AG10803 (cell line): ENCODE measurements around the gene SCAPER.
"Not testable (repeated sequence)": the region's sequence is repeated elsewhere in the genome, so short reads cannot be mapped to it uniquely, and the experiment has no call there.

Experiments used
- DNase-seq: peaks from one replicate; pipeline ENCODE4 v3.0.0; 2010; ENCODE audit warnings: low read depth
- H3K4me3 ChIP-seq: 2 replicates; pipeline ENCODE4 v1.5.1; 2011; ENCODE audit warnings: mild to moderate bottlenecking, low read length, control low read depth
- TF ChIP-seq, protein P1 (sequence below): conservative IDR thresholded peaks from 2 replicates; pipeline ENCODE4 v1.5.1; 2011; ENCODE audit warnings: mild to moderate bottlenecking, low read length, control low read depth, inconsistent platforms

Gene SCAPER

GRCh38 chr15:76865548-76865991 is 39.6 kb downstream of the SCAPER start:
- no peak overlapping the region for H3K4me3 ChIP-seq
- no peak for DNase-seq
- TF ChIP-seq, protein P1, sequence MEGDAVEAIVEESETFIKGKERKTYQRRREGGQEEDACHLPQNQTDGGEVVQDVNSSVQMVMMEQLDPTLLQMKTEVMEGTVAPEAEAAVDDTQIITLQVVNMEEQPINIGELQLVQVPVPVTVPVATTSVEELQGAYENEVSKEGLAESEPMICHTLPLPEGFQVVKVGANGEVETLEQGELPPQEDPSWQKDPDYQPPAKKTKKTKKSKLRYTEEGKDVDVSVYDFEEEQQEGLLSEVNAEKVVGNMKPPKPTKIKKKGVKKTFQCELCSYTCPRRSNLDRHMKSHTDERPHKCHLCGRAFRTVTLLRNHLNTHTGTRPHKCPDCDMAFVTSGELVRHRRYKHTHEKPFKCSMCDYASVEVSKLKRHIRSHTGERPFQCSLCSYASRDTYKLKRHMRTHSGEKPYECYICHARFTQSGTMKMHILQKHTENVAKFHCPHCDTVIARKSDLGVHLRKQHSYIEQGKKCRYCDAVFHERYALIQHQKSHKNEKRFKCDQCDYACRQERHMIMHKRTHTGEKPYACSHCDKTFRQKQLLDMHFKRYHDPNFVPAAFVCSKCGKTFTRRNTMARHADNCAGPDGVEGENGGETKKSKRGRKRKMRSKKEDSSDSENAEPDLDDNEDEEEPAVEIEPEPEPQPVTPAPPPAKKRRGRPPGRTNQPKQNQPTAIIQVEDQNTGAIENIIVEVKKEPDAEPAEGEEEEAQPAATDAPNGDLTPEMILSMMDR: no peak

GRCh38 chr15:76864586-76864985 is 40.6 kb downstream of the SCAPER start:
- no peak for DNase-seq
- TF ChIP-seq, protein P1: no peak
- no peak overlapping the region for H3K4me3 ChIP-seq

- TF ChIP-seq, protein P1: no peak
- no peak overlapping the region for H3K4me3 ChIP-seq
- DNase-seq: no peak
Observed at GRCh38 chr15:76863693-76864092, 41.4 kb downstream of the SCAPER start.

DNA sequence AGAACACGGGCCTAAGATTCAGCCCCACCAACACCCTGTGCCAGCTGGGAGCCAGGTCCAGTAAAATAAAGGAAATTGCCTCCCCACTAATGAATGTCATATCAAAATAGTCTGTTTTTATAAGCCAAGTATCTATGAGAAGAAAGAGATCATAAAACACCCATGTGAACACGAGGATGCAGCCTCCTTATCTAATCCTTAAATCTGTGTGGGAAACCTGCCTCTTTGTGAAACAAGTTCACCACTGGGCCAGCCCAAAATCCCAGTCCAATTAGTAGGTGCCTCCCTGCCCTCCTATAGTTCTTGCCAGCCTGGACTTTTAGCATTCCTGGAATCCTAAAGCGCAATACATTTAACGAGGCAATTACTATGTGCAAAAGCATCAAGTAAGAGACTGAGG is 42.0 kb downstream of the SCAPER start:
- no peak for DNase-seq
- no peak overlapping the region for H3K4me3 ChIP-seq
- TF ChIP-seq, protein P1: no peak

- DNase-seq: no peak
- TF ChIP-seq, protein P1: no peak
- H3K4me3 ChIP-seq: no peak overlapping the region
Observed at GRCh38 chr15:76861815-76862397, 43.2 kb downstream of the SCAPER start.

GRCh38 chr15:76860201-76860600 is 44.9 kb downstream of the SCAPER start:
- H3K4me3 ChIP-seq: no peak overlapping the region
- TF ChIP-seq, protein P1: no peak
- DNase-seq: no peak

DNA sequence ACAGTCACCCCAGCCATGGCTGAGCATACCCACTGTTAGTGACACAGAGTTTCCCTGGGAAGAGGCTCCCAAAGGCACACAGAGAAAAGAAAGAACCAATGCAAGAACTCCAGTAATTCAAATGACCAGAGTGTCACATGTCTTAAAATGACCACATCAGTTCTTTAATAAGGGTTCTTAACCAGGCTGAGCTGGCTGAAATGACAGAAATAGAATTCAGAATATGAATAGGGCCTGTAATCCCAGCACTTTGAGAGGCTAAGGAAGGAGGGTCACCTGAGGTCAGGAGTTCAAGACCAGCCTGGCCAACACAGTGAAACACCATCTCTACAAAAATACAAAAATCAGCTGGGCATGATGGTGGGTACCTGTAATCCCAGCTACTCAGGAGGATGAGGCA is 54.8 kb downstream of the SCAPER start:
- DNase-seq, H3K4me3 ChIP-seq: not testable (repeated sequence)

GRCh38 chr15:76846782-76847181 is 58.4 kb downstream of the SCAPER start:
- no peak overlapping the region for H3K4me3 ChIP-seq
- TF ChIP-seq, protein P1: no peak
- no peak for DNase-seq
